LNCAP (cell line): ENCODE data around the gene HNF4A.

ENCODE experiments used
- CTCF ChIP-seq: fragments of 450-650 bp; IDR thresholded peaks from 2 replicates; pipeline ENCODE4 v1.5.1; 2017; ENCODE audit warnings: mild to moderate bottlenecking

HNF4A gene

GRCh38 chr20:44481719-44482416 lies 126.4 kb downstream of the HNF4A start:
- TF ChIP-seq CTCF = no peak

- TF ChIP-seq CTCF = no peak
These were observed 127.6 kb downstream of the HNF4A start for GRCh38 chr20:44483112-44483511.
